Forelimb muscle (tissue), 1 donor: ENCODE measurements around the gene LPO. TPM values are rescaled to one million over a fixed set of nuclear protein-coding genes. Genes with fewer than 3 reads are reported as not detected.

Source experiments
- DNase-seq: peaks from one replicate; pipeline ENCODE4 v3.0.0-alpha.2; 2013; ENCODE audit warnings: low read depth
- polyA plus RNA-seq: library from polyadenylated mRNA; unstranded; fragments of 120-200 nt; gene quantifications from one replicate; pipeline ENCODE4 v1.2.1, GENCODE V29; 2013; ENCODE audit not compliant: insufficient read length

Gene LPO
- polyA plus RNA-seq, 1 donor, result 0.19 TPM

- DNase-seq, result no peak
Measured at GRCh38 chr17:58303971-58304749, 65.8 kb downstream of the LPO start.

DNA sequence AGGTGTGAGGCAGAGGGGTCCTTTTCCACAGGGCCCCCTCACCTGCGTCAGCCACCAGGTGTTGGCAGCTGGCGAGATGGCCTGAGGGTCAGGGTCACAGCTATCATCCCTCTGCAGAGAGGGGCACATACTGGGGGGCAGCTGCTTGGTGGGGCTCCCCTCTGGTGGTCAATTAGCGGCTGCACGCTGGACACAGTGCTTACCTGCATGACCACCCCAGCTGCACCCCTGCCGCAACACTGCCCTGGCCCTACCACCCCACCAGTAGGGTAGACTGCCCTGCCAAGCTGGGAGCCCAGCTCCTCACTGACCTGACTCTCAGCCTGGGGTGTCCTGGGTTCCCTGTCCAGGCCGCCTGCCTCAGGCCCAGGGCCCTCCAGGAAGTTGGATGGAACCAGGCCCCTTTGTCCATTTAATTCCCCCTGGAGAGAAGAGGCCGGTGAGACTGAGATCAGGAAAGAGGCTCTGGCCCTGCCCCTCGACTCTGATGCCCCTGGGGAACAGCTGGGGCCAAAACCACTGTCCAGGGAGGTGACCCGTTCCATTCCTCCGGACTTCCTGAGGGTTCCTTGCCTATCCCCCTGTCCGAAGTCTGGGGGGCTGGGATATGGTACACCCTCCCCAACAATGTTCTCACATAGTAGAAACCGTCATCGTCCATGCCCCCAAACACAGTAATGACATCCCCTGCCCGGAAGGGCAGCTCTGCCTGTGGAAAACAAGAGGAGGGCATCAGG lies 66.5 kb downstream of the LPO start:
- DNase-seq, result no peak

DNA sequence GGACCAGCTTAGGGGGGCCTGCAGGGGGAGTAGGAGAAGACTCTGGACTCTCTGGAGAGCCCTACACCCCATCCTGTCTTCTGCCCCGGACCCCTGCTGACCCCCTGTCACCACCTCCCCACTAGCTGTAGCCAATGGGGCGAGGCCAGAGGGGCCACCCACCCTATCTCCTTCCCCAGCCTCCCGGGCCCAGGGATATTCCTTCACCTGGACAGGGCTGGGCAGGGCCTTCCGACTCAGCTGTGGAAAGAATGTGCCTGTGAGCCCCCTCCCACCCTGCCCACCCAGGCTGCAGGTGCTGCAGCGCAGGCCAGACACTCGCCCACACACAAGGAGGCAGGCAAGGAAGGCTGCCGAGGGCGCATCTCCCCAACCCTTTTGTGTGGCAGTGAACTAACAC lies 67.2 kb downstream of the LPO start:
- no peak for DNase-seq

- no peak for DNase-seq
Measured at GRCh38 chr17:58306131-58306951, 68.0 kb downstream of the LPO start.

GRCh38 chr17:58307468-58308172 lies 69.2 kb downstream of the LPO start:
- DNase-seq, result no peak

DNA sequence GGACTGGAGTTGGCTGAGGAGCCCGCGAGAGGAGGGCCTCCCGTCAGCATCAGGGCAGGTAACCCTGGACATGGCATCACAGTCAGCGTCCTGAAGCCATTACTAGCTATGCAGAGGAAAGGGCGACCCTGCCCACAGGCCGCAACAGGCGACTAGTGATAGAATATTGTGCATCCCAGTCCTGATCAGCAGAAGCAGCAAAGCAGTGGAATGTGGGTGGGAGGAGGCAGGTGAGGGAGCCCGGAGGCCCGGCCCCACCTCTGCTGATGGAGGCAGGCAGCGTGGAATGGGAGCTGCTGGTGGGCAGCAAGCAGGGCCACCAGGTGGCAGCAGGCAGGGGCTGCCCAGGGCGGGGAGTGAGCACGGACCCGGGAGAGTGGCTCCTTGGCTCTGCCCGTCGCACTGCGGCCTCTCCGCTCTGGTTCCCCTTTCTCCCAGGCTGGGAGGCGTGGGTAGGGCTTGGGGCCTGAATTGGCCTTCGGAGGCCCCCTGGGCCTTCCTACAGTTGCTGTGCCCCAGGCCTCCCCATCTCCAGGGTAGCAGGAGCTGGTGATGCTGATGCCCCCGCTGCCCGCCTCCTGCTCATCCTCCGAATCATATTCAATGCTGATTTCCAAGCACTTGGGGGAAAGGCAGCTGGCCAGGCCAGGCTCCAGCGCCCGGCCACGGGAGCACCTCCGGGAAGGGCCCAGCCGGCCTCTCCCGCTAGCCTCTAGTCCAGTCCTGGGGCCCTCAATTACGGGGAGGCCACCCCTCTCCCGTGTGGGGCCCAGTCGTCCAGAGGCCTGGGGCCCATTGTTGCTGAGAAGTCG lies 70.0 kb downstream of the LPO start:
- no peak for DNase-seq

- no peak for DNase-seq
Measured at GRCh38 chr17:58308985-58309917, 70.9 kb downstream of the LPO start.

DNA sequence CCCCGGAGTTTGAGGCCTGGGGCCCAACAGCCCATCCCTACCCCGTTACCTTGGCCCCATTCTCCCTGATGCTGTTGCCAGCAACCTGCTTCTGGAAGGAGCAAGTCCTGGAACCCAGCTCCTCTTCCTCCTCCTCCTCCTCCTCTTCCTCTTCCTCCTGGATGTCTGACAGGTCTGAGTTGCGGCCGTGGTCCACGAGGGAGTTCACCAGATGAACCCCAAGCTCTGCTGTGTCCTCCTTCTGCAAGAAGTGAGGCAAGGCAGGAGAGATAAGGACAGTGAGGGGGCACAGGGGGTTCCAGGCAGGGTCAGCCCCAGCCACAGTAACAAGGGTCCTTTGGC lies 71.5 kb downstream of the LPO start:
- no peak for DNase-seq

DNA sequence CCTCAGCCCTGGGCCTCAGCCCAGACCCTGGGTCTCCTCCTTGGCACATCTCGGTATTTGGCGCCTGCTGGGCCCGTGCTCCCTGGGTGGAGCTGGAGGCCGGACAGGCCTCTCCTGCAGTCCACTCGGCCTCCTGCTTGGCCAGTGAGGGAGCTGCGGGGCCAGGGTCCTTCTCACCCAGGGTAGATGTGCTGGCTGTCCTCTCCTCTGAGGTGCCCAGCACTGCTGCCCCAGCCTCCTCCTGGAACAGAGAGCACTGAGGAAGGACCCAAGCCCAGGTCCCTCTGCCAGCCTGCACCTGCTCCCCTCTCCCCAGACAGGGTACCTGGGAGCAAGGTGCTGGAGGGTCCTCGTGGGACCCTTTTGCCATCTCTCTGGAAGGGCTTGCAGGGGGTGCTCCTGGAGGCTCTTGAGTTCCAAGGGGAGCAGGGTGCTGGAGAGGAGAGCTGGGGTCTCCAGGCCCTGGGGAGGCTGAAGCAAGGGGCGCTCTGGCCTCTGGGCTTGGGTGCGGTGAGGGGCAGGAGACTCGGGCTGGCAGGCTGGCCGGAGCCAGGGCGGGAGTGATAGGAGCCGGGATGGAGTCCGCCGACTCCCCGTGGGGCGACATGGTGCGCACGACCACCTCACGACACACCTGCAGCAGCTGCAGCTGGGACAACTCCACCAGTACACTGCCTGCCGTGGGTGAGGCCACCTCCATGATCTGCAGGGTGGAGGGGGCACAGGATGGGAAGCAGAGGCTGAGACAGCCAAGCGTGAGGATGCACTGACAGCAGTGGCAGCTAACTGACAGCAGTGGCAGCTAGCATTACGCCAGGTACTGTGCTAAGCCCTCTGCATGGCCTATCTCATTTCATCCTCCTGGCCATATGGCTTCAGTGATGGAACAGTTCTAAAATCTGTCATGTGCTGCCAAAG lies 72.4 kb downstream of the LPO start:
- DNase-seq, result no peak

GRCh38 chr17:58311429-58311894 lies 73.1 kb downstream of the LPO start:
- DNase-seq, result no peak

GRCh38 chr17:58312021-58312630 lies 73.7 kb downstream of the LPO start:
- no peak for DNase-seq

DNA sequence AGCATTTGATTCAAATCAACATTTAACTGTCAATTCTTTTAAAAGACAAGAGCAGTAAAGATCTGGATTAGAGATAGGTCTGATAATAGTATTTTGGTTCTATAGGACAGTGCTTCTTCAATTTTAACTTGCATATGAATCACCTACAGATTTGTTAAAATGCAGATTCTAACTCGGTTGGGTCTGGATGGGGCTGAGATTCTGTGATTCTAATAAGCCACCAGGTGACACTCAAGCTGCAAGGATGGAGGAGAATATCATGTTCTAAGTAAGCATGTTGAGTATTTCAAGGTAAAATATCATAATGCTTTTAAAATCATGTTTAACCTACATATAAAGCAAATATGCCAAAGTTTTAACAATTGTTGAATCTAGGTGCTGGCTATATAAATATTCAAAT lies 74.4 kb downstream of the LPO start:
- no peak for DNase-seq

- DNase-seq, result no peak
Measured at GRCh38 chr17:58313815-58314705, 75.7 kb downstream of the LPO start.

- DNase-seq, result no peak
Measured at GRCh38 chr17:58314706-58315015, 76.3 kb downstream of the LPO start.

DNA sequence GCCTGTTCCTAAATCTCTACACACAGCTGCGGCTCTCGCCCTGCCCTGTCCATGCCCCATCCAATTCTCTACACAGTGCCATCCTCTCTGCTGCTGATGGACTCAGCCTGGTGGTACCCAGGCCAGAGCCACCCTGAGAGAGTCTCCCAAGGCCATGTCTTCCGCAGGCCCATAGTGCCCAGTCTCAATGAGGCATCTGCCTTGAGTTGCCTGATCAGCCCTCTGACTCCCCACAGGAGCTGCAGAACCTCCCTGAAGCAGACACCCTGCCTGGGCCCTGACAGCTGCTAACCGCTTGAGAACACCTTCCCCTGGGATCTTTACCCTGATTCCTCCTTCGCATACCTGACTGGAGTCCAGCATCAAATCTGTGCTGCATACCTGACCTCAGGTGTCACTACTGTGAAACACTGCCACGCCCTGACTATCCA lies 76.9 kb downstream of the LPO start:
- DNase-seq, result no peak

- no peak for DNase-seq
Measured at GRCh38 chr17:58315750-58316149, 77.4 kb downstream of the LPO start.

DNA sequence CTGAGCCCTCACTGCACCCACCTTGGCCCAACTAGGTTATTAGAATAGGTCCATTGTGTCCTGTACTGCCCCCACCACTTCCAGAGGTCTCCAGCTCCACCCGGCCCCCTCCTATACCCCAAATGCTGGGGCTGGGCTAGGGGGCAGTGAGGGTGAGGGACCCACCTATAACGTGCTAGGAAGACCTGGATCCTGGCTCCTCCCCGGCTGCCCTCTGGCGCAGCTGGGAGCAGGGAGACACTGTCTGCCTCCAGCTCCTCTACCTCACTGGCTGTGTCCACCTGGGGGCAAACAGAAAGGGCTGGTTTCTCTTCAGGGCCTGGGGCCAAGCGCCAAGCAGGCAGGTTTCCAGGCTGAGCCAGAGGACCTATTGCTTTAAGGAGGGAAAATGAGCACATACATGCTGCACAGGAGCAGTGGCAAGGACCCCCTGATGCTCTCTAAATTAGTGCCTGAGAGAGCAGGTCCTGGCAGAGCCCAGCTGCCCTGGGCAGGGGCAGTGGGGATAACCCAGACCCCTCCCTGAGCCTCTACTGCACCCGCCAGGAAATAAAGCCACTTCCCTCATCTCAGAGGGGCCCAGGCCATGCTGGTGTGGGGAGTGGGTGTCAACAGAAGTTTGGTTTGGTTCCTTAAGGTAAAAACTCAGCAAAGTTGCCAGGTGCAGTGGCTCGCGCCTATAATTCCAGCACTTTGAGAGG lies 78.0 kb downstream of the LPO start:
- DNase-seq, result no peak
